Measurements from ENCODE around the gene MYBPH.

GRCh38 chr1:203145321-203146041 lies 30.1 kb downstream of the MYBPH start:
- TF ChIP-seq TOX (CRISPR knock-in tag; IDR thresholded peaks at IDR 0.05; ENCODE audit: borderline replicate concordance), result no peak
- no peak for TF ChIP-seq ZFP3 (CRISPR knock-in tag; IDR thresholded peaks at IDR 0.05)
- TF ChIP-seq CREB5 (CRISPR knock-in tag; IDR thresholded peaks at IDR 0.05; ENCODE audit: low read depth), result no peak
- TF ChIP-seq ZC3H10 (CRISPR knock-in tag; IDR thresholded peaks at IDR 0.05), result no peak
- TF ChIP-seq RARB (CRISPR knock-in tag; IDR thresholded peaks at IDR 0.05), result no peak
